Trophoblast cell (in vitro differentiated cells and primary cell): ENCODE results near the gene AP5S1.

Source experiments
- DNase-seq, 2 donors: peaks; one replicate each; pipeline ENCODE4 v3.0.0-alpha.2; 2016
- H2AFZ ChIP-seq: 2 replicates; pipeline ENCODE4 v1.6.1; 2013; ENCODE audit warnings: low read length, moderate library complexity, mild to moderate bottlenecking; ENCODE audit not compliant: insufficient read depth, poor library complexity
- H2AK5ac ChIP-seq: 2 replicates; pipeline ENCODE4 v1.6.1; 2013; ENCODE audit warnings: mild to moderate bottlenecking, low read length
- H2BK120ac ChIP-seq: 2 replicates; pipeline ENCODE4 v1.6.1; 2013; ENCODE audit warnings: low read length, mild to moderate bottlenecking, moderate library complexity; ENCODE audit not compliant: insufficient read depth, poor library complexity
- H2BK12ac ChIP-seq: 2 replicates; pipeline ENCODE4 v1.6.1; 2013; ENCODE audit warnings: mild to moderate bottlenecking, low read length, moderate library complexity
- H2BK5ac ChIP-seq: 2 replicates; pipeline ENCODE4 v1.6.1; 2013; ENCODE audit warnings: low read length, low read depth, moderate library complexity, mild to moderate bottlenecking; ENCODE audit not compliant: poor library complexity
- H3K14ac ChIP-seq: 2 replicates; pipeline ENCODE4 v1.6.1; 2013; ENCODE audit warnings: mild to moderate bottlenecking, low read length
- H3K18ac ChIP-seq: 2 replicates; pipeline ENCODE4 v1.6.1; 2013; ENCODE audit warnings: mild to moderate bottlenecking, low read length
- H3K23ac ChIP-seq: 2 replicates; pipeline ENCODE4 v1.6.1; 2013; ENCODE audit warnings: low read length
- H3K27ac ChIP-seq: 2 replicates; pipeline ENCODE4 v1.5.1; 2013; ENCODE audit warnings: low read depth, mild to moderate bottlenecking, inconsistent platforms, low read length, moderate library complexity
- H3K27me3 ChIP-seq: 2 replicates; pipeline ENCODE4 v1.6.1; 2013; ENCODE audit warnings: inconsistent platforms, mild to moderate bottlenecking, low read length, moderate library complexity; ENCODE audit not compliant: insufficient read depth
- H3K36me3 ChIP-seq, 2 experiments: 1 replicate in 1 of 2; 2 replicates in 1 of 2; pipeline ENCODE4 v1.6.1; 2013; ENCODE audit warnings: low read length in 2 of 2, mild to moderate bottlenecking in 2 of 2, moderate library complexity in 1 of 2; ENCODE audit not compliant: insufficient read depth in 2 of 2, control insufficient read depth in 1 of 2
- H3K4ac ChIP-seq: 2 replicates; pipeline ENCODE4 v1.6.1; 2013; ENCODE audit warnings: low read depth, mild to moderate bottlenecking, low read length, moderate library complexity
- H3K4me1 ChIP-seq, 2 experiments: 1 replicate in 1 of 2; 2 replicates in 1 of 2; pipeline ENCODE4 v1.6.1; 2013; ENCODE audit warnings: low read length in 2 of 2, mild to moderate bottlenecking in 2 of 2, moderate library complexity in 1 of 2; ENCODE audit not compliant: insufficient read depth in 2 of 2, control insufficient read depth in 1 of 2
- H3K4me2 ChIP-seq: 2 replicates; pipeline ENCODE4 v1.6.1; 2013; ENCODE audit warnings: inconsistent platforms, mild to moderate bottlenecking, low read length, moderate library complexity
- H3K4me3 ChIP-seq: 2 replicates; pipeline ENCODE4 v1.5.1; 2013; ENCODE audit warnings: mild to moderate bottlenecking, low read depth, low read length, inconsistent platforms
- H3K79me1 ChIP-seq: one replicate; pipeline ENCODE4 v1.6.1; 2013; ENCODE audit warnings: low read length
- H3K79me2 ChIP-seq: 2 replicates; pipeline ENCODE4 v1.6.1; 2013; ENCODE audit warnings: low read length, mild to moderate bottlenecking; ENCODE audit not compliant: control insufficient read depth, insufficient read depth, poor library complexity
- H3K9ac ChIP-seq: 2 replicates; pipeline ENCODE4 v1.6.1; 2013; ENCODE audit warnings: mild to moderate bottlenecking, low read length
- H3K9me3 ChIP-seq: 2 replicates; pipeline ENCODE4 v1.6.1; 2013; ENCODE audit warnings: low read depth, mild to moderate bottlenecking, control low read depth, inconsistent platforms, low read length; ENCODE audit not compliant: insufficient read depth
- H4K12ac ChIP-seq: 2 replicates; pipeline ENCODE4 v1.6.1; 2013; ENCODE audit warnings: low read depth, mild to moderate bottlenecking, low read length, moderate library complexity
- H4K8ac ChIP-seq: 2 replicates; pipeline ENCODE4 v1.6.1; 2013; ENCODE audit warnings: low read depth, mild to moderate bottlenecking, low read length, moderate library complexity
- H4K91ac ChIP-seq: one replicate; pipeline ENCODE4 v1.6.1; 2013; ENCODE audit warnings: low read depth, mild to moderate bottlenecking, low read length, moderate library complexity
- WGBS: extraction: QIAGEN DNeasy Blood & Tissue Kit; methylation state at CpG from one replicate; pipeline ENCODE4 v1.1.7; 2013; ENCODE audit warnings: missing lambda C conversion rate; ENCODE audit not compliant: insufficient read length, insufficient coverage; ENCODE audit errors: extremely low coverage; 5-methylcytosine and 5-hydroxymethylcytosine counted together

Gene AP5S1

GRCh38 chr20:3811467-3812258, 8.7 kb upstream of the AP5S1 start:
- no peak overlapping the region for H2AFZ ChIP-seq
- peaks cover 9% of the 10 kb centered on the region for H3K79me1 ChIP-seq
- peak overlapping the region; percentile 39 for H4K8ac ChIP-seq
- no peak overlapping the region for H2BK12ac ChIP-seq
- H3K9ac ChIP-seq: no peak overlapping the region
- H3K4me2 ChIP-seq: peak overlapping the region; percentile 13
- no peak overlapping the region for H2BK5ac ChIP-seq
- H3K36me3 ChIP-seq: no peaks in the 10 kb centered on the region
- peak overlapping the region; percentile 19 for H2BK120ac ChIP-seq
- H3K23ac ChIP-seq: no peak overlapping the region
- H3K4me1 ChIP-seq: peaks cover 21 to 23% of the 10 kb centered on the region in 2 experiments
- H3K4me3 ChIP-seq: no peak overlapping the region
- H3K14ac ChIP-seq: peak overlapping the region; percentile 10
- H3K9me3 ChIP-seq: no peaks in the 10 kb centered on the region
- WGBS: no CpG with 5 or more reads among the region's 20 CpGs
- H3K27me3 ChIP-seq: no peaks in the 10 kb centered on the region
- DNase-seq: peak; percentile 87 to 93
- H4K12ac ChIP-seq: no peak overlapping the region
- no peak overlapping the region for H3K4ac ChIP-seq
- no peak overlapping the region for H2AK5ac ChIP-seq
- no peak overlapping the region for H3K18ac ChIP-seq
- peaks cover 2% of the 10 kb centered on the region for H3K79me2 ChIP-seq
- peak overlapping the region; percentile 33 for H4K91ac ChIP-seq
- peak overlapping the region; percentile 40 for H3K27ac ChIP-seq

GRCh38 chr20:3812259-3812681, 8.1 kb upstream of the AP5S1 start:
- Histone ChIP-seq H4K8ac (no peak overlapping the region), H3K4ac (no peak overlapping the region), H2AFZ (no peak overlapping the region), H2AK5ac (no peak overlapping the region), H3K4me3 (no peak overlapping the region), H3K9me3 (no peaks in the 10 kb centered on the region), H3K27me3 (no peaks in the 10 kb centered on the region), H3K4me2 (no peak overlapping the region), H2BK12ac (no peak overlapping the region), H3K79me1 (peaks cover 6% of the 10 kb centered on the region), H3K9ac (no peak overlapping the region), H3K18ac (no peak overlapping the region), H2BK5ac (no peak overlapping the region), H3K27ac (no peak overlapping the region), H3K36me3 (no peaks in the 10 kb centered on the region), H2BK120ac (no peak overlapping the region), H3K4me1 (peaks cover 18 to 19% of the 10 kb centered on the region in 2 experiments), H4K12ac (no peak overlapping the region), H4K91ac (peak overlapping the region; percentile 20), H3K79me2 (peaks cover 2% of the 10 kb centered on the region), H3K23ac (no peak overlapping the region), H3K14ac (no peak overlapping the region)
- no CpG with 5 or more reads among the region's 9 CpGs for WGBS
- DNase-seq: no peak

- Histone ChIP-seq H3K4ac (no peak overlapping the region), H2BK120ac (no peak overlapping the region), H3K79me2 (no peaks in the 10 kb centered on the region), H3K14ac (no peak overlapping the region), H3K9ac (no peak overlapping the region), H2AK5ac (no peak overlapping the region), H4K91ac (no peak overlapping the region), H2AFZ (no peak overlapping the region), H3K36me3 (no peaks in the 10 kb centered on the region), H3K4me3 (no peak overlapping the region), H3K27ac (no peak overlapping the region), H4K12ac (no peak overlapping the region), H2BK12ac (no peak overlapping the region), H4K8ac (no peak overlapping the region), H3K27me3 (no peaks in the 10 kb centered on the region), H3K4me1 (peaks cover 9 to 10% of the 10 kb centered on the region in 2 experiments), H3K23ac (no peak overlapping the region), H3K18ac (no peak overlapping the region), H2BK5ac (no peak overlapping the region), H3K79me1 (peaks cover 1% of the 10 kb centered on the region), H3K9me3 (no peaks in the 10 kb centered on the region), H3K4me2 (no peak overlapping the region)
- DNase-seq: peak; percentile 24 to 27
- WGBS: no CpG with 5 or more reads among the region's 8 CpGs
Measured at GRCh38 chr20:3812975-3813847, 7.1 kb upstream of the AP5S1 start.

DNA sequence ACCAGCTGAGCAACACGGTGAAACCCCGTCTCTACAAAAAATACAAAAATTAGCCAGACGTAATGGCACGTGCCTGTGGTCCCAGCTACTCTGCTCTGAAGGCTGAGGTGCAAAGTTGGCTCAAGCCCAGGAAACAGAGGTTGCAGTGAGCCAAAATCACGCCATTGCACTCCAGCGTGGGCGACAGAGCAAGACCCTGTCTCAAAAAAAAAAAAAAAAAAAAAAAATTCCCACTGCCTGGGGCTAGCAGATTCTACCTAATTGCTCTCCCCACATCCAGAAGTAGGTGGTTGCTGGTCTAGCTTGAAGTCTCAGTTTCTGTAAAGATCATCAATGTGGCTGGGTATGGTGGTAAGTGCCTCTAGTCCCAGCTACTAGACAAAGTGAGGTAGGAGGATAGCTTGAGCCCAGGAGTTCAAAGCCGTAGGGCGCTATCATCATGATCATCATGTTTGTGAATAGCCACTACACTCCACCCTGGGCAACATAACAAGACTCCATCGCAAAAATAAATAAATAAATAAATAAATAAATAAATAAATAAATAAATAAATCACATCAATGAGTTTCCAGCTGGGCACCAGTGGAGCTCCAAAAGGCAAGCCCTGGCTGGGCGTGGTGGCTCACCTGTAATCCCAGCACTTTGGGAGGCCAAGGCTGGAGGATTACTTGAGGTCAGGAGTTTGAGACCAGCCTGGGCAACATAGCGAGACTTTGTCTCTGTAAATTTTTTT, 6.3 kb upstream of the AP5S1 start:
- Histone ChIP-seq H3K9me3 (no peaks in the 10 kb centered on the region), H2BK12ac (no peak overlapping the region), H2BK120ac (no peak overlapping the region), H3K23ac (no peak overlapping the region), H4K12ac (no peak overlapping the region), H2AFZ (no peak overlapping the region), H3K79me1 (no peaks in the 10 kb centered on the region), H3K79me2 (no peaks in the 10 kb centered on the region), H3K36me3 (no peaks in the 10 kb centered on the region), H2AK5ac (no peak overlapping the region), H2BK5ac (no peak overlapping the region), H4K91ac (no peak overlapping the region), H3K14ac (no peak overlapping the region), H4K8ac (no peak overlapping the region), H3K4me3 (no peak overlapping the region), H3K27ac (no peak overlapping the region), H3K4me2 (no peak overlapping the region), H3K4ac (no peak overlapping the region), H3K27me3 (no peaks in the 10 kb centered on the region), H3K9ac (no peak overlapping the region), H3K4me1 (peaks cover 9 to 10% of the 10 kb centered on the region in 2 experiments), H3K18ac (no peak overlapping the region)
- no peak for DNase-seq
- WGBS: no CpG with 5 or more reads among the region's 12 CpGs
